Activated naive CD4-positive, alpha-beta T cell treated with anti-CD3 and anti-CD28 coated beads, Interleukin-2, amount 10 ng/mL, durations not matched to agents 7 days and 5 days (primary cell): Measurements from ENCODE around the gene TBC1D21.

Experiments
- CTCF ChIA-PET: fragments of 350-600 bp; sonication (Branson Sonifier 250); formaldehyde crosslinking; loops from one replicate; lab custom pipeline; 2021; ENCODE audit warnings: antibody characterized with exemption; lab: Charles Lee
- DNase-seq: peaks from one replicate; pipeline ENCODE4 v3.0.0-alpha.2; 2020
- H3K27ac Mint-ChIP-seq: one replicate; pipeline ENCODE4 v1.8.0; 2021; ENCODE audit warnings: mild to moderate bottlenecking, moderate library complexity, mixed read lengths
- H3K27me3 Mint-ChIP-seq: one replicate; pipeline ENCODE4 v1.8.0; 2021; ENCODE audit warnings: mild to moderate bottlenecking, mixed read lengths
- H3K36me3 Mint-ChIP-seq: one replicate; pipeline ENCODE4 v1.8.0; 2021; ENCODE audit warnings: mixed read lengths
- H3K4me1 Mint-ChIP-seq: one replicate; pipeline ENCODE4 v1.8.0; 2021; ENCODE audit warnings: mixed read lengths
- H3K4me3 Mint-ChIP-seq: one replicate; pipeline ENCODE4 v1.8.0; 2021; ENCODE audit warnings: mild to moderate bottlenecking, moderate library complexity, mixed read lengths
- H3K9me3 Mint-ChIP-seq: one replicate; pipeline ENCODE4 v1.8.0; 2021; ENCODE audit warnings: mixed read lengths

The TBC1D21 gene

DNA sequence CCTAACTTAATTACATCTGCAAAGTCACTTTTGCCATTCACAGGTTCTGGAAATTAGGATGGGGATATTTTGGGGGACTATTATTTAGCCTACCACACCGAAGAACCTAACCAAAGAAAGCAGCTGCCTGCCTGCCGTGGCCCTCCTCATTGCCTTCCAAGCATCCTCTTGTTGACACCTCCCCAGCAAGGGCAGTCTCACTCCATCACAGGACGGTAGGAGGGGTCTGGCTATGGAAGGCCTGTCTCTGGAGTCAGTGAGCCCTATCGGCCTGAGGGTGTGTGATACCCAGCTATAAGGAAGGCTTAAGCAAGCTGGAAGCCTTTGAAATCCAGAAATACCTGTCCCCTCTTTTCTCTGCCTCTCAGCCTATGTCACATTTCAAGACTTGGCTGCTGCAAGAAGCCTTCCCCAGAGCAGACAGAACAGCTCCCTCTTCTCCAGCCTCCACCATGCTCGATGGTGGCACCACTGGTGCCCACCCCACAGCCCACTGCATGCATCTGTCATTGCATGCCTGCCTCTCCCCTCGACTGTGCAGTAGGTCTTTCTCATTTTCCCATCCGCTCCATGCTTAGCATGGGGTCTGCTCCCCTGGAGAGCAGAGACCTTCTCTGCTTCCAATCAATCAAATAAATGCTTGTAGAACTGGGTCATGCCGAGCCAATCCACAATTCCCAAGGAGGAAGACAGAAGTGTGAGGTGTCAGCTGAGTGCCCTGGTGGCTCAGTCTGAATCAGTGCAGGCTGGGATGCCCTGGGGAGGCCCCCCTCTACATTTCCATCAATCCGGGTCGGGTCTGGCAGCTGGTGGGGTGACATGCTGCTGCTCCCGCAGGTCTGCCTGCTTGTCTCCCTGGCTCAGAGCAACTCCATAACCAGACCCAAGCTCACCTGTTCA, 29.0 kb downstream of the TBC1D21 start:
- Mint-ChIP-seq H3K4me1 (peaks cover 2% of the 10 kb centered on the region), H3K27me3 (peaks cover 25% of the 10 kb centered on the region), H3K4me3 (no peak overlapping the region), H3K9me3 (no peaks in the 10 kb centered on the region), H3K27ac (no peak overlapping the region), H3K36me3 (no peaks in the 10 kb centered on the region)
- CTCF ChIA-PET, result interaction anchor here (0.7 to 2.6 kb wide), 3 partner anchors 9 to 25 kb away, joined by 3 to 10 read pairs (median 4); no protein-coding TSS in a partner anchor
- no peak for DNase-seq

DNA sequence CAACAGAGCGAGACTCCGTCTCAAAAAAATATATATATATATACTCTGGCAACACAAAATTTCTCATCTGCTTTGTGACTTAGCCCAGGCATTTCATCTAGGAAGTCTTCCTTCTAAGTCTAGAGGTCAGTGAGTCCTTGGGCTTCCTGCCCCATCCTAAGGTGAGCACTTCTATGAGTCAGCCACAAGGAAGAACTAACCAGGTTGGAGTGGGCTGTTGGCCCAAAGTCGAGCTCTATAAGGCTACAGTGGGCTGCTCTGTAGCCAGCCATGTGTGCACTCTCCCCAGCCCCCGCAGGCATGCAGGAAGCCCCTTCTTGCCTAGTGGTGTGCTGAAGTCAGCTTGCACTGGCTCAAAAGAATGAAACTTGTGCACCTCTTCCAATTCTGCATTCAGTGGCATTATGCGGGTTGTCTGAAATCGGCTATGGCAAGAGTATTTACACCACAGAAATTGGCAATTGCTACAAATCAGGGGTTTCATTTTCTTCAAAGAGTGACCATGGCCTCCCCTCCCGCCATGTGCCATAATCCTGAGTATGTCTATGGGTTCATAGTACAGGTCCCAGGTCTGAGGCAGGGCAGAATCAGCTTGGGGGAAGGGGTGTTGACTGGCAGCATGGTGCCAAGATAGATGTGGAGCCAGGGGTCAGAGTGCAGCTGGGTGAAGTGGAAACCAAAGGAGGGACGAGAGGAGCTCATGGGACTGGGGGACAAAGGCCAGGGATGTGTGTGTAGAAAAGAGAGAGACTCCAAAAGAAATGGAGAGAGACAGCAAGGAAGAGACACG, 30.9 kb downstream of the TBC1D21 start:
- DNase-seq, result no peak
- no peaks in the 10 kb centered on the region for H3K9me3 Mint-ChIP-seq
- no peak overlapping the region for H3K4me3 Mint-ChIP-seq
- no peak overlapping the region for H3K27ac Mint-ChIP-seq
- peaks cover 3% of the 10 kb centered on the region for H3K4me1 Mint-ChIP-seq
- H3K27me3 Mint-ChIP-seq, result peaks cover 24% of the 10 kb centered on the region
- CTCF ChIA-PET, result interaction anchor here (2.3 to 7.7 kb wide), 3 partner anchors 6 to 30 kb away, joined by 6 to 62 read pairs (median 54); partner anchors contain the start of gene TBC1D21
- H3K36me3 Mint-ChIP-seq, result no peaks in the 10 kb centered on the region

DNA sequence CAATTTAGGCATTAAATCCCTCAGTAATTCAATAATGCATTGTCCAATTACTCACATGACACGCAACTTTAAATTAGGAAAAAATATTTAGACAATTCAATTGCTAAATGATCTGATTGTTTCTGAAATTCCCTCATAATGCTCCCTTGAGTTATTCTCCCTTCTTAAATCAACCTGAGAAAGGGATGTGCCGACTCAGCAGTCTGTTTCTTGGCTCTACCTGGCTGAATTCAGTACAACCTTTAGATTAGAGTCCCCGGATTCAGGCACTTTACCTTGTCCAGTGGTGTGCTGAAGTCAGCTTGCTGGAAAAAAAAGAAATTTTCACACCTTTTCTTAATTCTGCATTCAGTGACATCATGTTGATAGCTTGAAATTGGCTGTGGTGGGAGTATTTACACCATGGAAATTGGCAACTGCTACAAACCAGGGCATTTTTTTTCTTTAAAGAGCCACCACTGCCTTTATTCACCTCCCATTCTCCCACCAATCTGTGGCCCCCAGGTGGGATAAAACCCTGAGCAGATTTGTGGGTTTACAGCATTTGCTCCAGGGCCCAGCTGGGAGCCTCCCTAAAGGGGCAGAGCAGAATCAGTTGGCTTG, 32.0 kb downstream of the TBC1D21 start:
- Mint-ChIP-seq H3K27me3 (peaks cover 19% of the 10 kb centered on the region), H3K4me1 (peaks cover 3% of the 10 kb centered on the region), H3K36me3 (no peaks in the 10 kb centered on the region), H3K4me3 (no peak overlapping the region), H3K27ac (no peak overlapping the region), H3K9me3 (no peaks in the 10 kb centered on the region)
- CTCF ChIA-PET, result interaction anchor here (1.1 to 7.7 kb wide), 6 partner anchors 7 to 68 kb away, joined by 3 to 62 read pairs (median 8); partner anchors contain the start of gene TBC1D21
- no peak for DNase-seq

DNA sequence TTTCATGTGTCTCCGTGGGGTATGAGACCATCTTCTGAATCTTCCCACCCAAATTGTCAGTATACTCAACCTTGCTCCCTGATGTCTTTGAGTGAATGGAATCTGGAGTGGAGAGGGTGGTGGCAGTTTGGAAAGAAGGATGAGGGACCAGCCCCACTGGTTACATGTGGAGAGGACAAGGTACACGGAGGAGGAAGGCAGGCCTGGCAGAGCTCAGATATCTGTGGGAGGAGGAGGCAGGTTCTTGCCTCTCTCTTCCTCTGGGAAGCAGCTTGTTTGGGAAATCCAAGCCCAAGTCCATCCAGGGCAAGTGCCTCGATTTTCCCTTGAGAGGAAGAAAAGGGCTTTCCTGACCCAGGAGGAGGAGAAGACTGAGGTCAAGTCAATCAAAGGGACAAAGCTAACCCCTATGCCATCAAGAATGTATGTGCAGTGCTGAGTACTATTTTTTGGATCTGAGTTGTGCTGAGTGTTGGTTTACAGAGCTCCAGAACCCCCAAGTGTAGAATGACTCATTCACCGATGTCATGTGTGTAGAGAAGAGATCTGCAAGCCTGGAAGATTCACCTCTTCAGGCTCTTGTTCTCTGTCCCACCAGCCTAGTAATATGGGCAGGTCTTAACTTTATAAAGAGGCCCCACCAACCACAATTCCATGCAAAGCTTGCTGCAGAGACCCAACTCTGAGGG, 33.1 kb downstream of the TBC1D21 start:
- Mint-ChIP-seq H3K36me3 (no peaks in the 10 kb centered on the region), H3K27me3 (peaks cover 15% of the 10 kb centered on the region), H3K27ac (no peak overlapping the region), H3K4me3 (no peak overlapping the region), H3K4me1 (peaks cover 8% of the 10 kb centered on the region), H3K9me3 (no peaks in the 10 kb centered on the region)
- no peak for DNase-seq
- CTCF ChIA-PET, result interaction anchor here (1.0 to 7.7 kb wide), 13 partner anchors 8 to 205 kb away, joined by 3 to 62 read pairs (median 5); partner anchors contain the start of genes LOXL1 and TBC1D21

DNA sequence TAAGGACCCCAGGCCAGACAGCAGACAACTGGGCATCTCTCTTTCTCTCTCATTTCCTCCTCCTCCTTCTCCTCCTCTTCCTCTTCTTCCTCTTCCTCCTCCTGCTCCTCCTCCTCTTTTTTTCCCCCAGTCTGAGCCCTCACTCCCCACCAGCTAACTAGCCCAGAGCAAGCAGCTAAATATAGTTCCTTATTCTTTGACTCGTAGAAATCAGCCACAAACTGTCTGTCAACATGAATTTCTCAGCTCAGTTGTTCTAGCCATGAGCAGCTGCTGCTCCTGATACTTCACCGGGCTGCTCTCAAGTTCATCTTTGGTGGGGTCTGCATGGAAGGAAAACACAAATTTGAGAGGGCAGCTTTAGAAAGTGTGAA, 33.7 kb downstream of the TBC1D21 start:
- DNase-seq, result no peak
- H3K4me1 Mint-ChIP-seq, result peaks cover 9% of the 10 kb centered on the region
- H3K27ac Mint-ChIP-seq, result no peak overlapping the region
- H3K27me3 Mint-ChIP-seq, result peaks cover 15% of the 10 kb centered on the region
- H3K4me3 Mint-ChIP-seq, result no peak overlapping the region
- no peaks in the 10 kb centered on the region for H3K36me3 Mint-ChIP-seq
- H3K9me3 Mint-ChIP-seq, result no peaks in the 10 kb centered on the region
- CTCF ChIA-PET, result interaction anchor here (0.9 to 7.7 kb wide), 16 partner anchors 8 to 270 kb away, joined by 3 to 62 read pairs (median 5); partner anchors contain the start of genes LOXL1 and TBC1D21

DNA sequence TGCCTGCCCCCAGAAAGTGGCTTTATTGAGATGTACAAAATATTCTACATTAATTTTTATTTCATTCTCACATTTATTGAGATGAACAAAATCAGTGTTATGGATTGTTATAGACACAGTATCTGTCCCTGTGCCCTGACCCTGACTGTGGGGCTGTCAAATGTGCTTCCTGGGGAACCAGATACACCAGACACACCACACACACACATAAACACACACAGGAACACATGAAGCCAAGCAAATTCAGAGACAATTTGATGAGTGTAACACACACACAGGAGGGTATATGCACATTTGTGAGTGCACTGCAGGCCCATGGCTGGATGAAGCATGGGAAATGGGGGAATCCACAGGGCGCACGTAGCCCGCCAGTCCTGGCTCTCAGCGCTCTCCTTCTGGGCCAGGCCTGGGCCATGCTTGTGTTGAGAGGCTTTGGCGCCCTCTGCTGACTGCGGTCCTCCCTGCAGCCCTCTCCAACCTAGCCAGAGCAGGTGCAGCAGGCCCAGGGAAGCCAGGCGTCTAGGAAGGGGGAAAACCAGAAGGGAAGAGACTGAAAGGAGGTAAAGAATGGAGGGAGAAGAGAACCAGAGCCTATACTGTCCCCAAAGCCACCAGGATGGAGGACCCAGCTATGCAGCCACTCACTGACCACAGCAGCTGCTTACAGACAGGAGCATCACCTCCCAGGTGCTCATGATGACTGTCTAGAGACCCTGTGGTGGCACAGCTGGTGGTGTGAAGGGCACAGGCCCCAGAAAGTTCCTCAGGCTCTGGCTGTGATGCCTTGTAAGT, 34.9 kb downstream of the TBC1D21 start:
- H3K27ac Mint-ChIP-seq, result no peak overlapping the region
- H3K27me3 Mint-ChIP-seq, result peaks cover 7% of the 10 kb centered on the region
- CTCF ChIA-PET, result interaction anchor here (1.0 to 7.7 kb wide), 15 partner anchors 10 to 204 kb away, joined by 3 to 62 read pairs (median 5); partner anchors contain the start of genes LOXL1 and TBC1D21
- no peaks in the 10 kb centered on the region for H3K36me3 Mint-ChIP-seq
- DNase-seq, result peak; percentile 86
- H3K4me1 Mint-ChIP-seq, result peaks cover 14% of the 10 kb centered on the region
- no peak overlapping the region for H3K4me3 Mint-ChIP-seq
- H3K9me3 Mint-ChIP-seq, result no peaks in the 10 kb centered on the region

DNA sequence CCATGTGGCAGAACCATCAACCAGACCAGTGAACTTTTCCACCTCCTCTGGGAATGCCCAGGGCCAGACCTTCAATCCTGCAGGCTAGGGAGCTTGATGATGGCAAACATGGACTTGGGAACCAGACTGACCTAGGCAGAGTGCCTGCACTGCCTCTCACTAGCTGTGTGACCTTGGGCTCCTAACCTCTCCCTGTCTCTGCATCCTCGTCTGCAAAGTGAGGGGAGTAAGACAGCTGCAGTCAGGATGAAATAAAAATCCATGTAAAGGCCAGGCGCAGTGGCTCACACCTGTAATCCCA, 35.4 kb downstream of the TBC1D21 start:
- H3K36me3 Mint-ChIP-seq, result no peaks in the 10 kb centered on the region

DNA sequence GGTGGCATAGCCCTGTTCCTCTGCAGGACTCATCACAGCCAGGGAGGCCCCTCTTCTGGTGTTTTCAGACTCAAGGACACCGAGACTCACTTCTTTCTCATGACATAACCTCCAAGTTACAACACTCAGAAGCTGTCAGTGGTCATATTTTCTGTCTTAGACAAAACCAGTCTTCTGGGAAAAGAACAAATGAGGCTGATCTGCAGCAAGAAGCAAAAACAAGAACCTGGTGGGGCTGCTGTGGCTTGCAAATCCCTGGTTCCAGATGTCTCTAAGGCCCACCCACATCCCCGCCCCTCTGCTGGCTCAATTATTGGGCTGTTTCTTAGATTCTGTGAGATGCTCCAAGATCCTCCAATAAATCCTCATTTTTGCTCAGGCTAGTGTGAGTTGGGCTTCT, 36.3 kb downstream of the TBC1D21 start:
- Mint-ChIP-seq H3K9me3 (no peaks in the 10 kb centered on the region), H3K4me1 (peaks cover 27% of the 10 kb centered on the region), H3K27ac (no peak overlapping the region), H3K4me3 (no peak overlapping the region), H3K27me3 (peaks cover 10% of the 10 kb centered on the region), H3K36me3 (no peaks in the 10 kb centered on the region)
- CTCF ChIA-PET, result interaction anchor here (0.7 to 7.7 kb wide), 9 partner anchors 9 to 55 kb away, joined by 3 to 62 read pairs (median 6); partner anchors contain the start of genes LOXL1 and TBC1D21
- no peak for DNase-seq

More for the DNA sequence above, 35.4 kb downstream of the TBC1D21 start:
- CTCF ChIA-PET, result interaction anchor here (1.0 to 7.7 kb wide), 11 partner anchors 9 to 140 kb away, joined by 3 to 62 read pairs (median 6); partner anchors contain the start of genes LOXL1 and TBC1D21
- Mint-ChIP-seq H3K9me3 (no peaks in the 10 kb centered on the region), H3K27me3 (peaks cover 4% of the 10 kb centered on the region), H3K4me1 (peaks cover 18% of the 10 kb centered on the region), H3K4me3 (no peak overlapping the region), H3K27ac (no peak overlapping the region)
- no peak for DNase-seq

DNA sequence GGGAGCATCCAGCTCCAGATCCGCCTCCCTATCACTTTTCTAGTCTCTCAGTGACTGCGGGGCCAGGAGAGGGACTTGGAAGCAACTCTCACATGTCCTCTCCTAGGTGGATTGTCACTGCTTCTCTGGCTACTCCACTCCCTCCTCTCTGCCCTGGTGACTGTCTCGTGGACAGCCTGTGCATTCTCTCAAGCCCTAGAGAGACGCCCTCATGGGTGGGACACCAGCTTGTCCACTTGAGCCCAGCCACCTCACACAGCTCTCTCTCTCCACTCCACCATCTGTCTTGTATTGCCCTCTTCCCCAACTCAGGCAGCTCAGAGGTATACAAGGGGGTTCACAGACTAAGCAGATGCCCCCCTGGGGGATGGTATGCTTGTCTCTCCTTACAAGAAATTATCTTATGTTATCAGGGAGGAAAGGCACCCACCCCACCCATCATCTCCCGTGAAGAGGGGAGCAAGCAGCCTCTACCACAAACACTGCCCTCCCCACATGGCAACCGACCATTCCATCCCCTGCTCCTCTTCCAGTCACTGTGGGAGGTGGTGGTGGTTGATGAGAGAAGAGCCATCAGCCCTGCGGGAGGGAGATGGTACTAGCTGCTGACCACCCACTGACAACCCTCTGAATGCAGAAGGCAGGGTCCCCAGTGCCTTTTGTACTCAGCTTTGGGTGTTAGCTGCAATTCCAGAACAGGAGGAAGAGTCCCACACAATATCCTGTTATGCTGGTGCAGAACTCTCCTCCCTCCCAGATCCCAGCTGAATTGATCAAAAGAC, 37.3 kb downstream of the TBC1D21 start:
- Mint-ChIP-seq H3K4me1 (peaks cover 31% of the 10 kb centered on the region), H3K27me3 (peaks cover 10% of the 10 kb centered on the region), H3K9me3 (no peaks in the 10 kb centered on the region), H3K36me3 (no peaks in the 10 kb centered on the region), H3K4me3 (no peak overlapping the region), H3K27ac (no peak overlapping the region)
- no peak for DNase-seq
- CTCF ChIA-PET, result interaction anchor here (0.7 to 7.7 kb wide), 9 partner anchors 13 to 54 kb away, joined by 3 to 54 read pairs (median 4); partner anchors contain the start of gene LOXL1

DNA sequence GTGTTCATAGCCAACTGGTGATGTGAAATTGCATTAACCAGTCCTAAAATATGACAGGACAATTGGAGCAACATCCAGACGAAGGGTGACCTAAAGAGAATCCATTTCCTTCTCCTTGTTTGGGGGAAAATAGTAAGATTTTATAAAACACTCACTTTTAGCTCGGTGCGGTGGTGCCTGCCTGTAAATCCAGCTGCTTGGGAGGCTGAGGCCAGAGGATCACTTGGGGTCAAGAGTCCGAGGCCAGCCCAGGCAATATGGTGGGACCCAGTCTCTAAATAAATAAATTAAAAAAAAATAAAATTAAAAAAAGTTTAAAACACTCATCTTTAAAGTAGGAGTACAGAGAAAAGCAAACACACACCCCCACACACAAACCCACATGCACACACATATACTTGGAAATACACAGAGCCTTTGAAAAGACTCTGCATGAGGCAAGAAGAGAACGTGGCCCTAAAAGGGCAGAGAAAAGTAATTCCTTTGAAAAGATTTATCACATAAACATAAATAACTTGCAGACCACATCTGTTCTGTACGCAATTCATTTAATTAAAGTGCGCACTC, 38.7 kb downstream of the TBC1D21 start:
- Mint-ChIP-seq H3K27ac (peak overlapping the region; percentile 69), H3K4me3 (no peak overlapping the region), H3K4me1 (peaks cover 31% of the 10 kb centered on the region), H3K9me3 (peaks cover 6% of the 10 kb centered on the region), H3K36me3 (peaks cover 6% of the 10 kb centered on the region), H3K27me3 (peaks cover 6% of the 10 kb centered on the region)
- DNase-seq, result no peak
- CTCF ChIA-PET, result interaction anchor here (0.8 to 7.7 kb wide), 7 partner anchors 10 to 38 kb away, joined by 3 to 54 read pairs (median 4); partner anchors contain the start of gene LOXL1

DNA sequence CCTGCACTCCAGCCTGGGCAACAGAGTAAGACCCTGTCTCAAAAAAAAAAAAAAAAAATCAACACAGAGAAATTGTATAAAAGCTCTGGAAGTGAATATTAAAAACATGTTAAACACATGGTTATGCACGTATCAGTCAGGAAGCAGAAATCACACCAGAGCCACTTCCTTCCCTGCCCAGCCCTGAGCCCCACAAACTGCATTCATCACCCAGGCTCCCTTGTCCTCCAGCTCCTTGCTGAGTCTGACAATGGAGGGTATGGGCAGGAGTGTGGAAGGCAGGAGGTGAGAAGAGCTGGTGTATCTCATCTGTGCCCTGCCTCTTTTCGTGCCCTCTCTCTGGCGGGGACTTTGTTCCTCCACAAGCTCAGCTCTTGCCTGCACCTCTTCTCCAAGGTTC, 40.8 kb downstream of the TBC1D21 start:
- H3K4me1 Mint-ChIP-seq, result peaks cover 30% of the 10 kb centered on the region
- H3K36me3 Mint-ChIP-seq, result peaks cover 24% of the 10 kb centered on the region
- H3K9me3 Mint-ChIP-seq, result peaks cover 20% of the 10 kb centered on the region
- H3K27me3 Mint-ChIP-seq, result peaks cover 6% of the 10 kb centered on the region
- H3K4me3 Mint-ChIP-seq, result peak overlapping the region; percentile 13
- DNase-seq, result peak; percentile 37
- CTCF ChIA-PET, result interaction anchor here (0.7 to 2.6 kb wide), 7 partner anchors 10 to 77 kb away, joined by 3 to 11 read pairs (median 3); partner anchors contain the start of gene LOXL1
- no peak overlapping the region for H3K27ac Mint-ChIP-seq
